SH-SY5Y (cell line): ENCODE measurements around the gene SORD.

Source experiments
- GATA2 ChIP-seq: IDR thresholded peaks from 2 replicates; pipeline ENCODE4 v1.6.1; 2011; ENCODE audit warnings: mild to moderate bottlenecking, low read depth, low read length
- GATA3 ChIP-seq: IDR thresholded peaks from 2 replicates; pipeline ENCODE4 v1.6.1; 2011; ENCODE audit warnings: low read depth, mild to moderate bottlenecking, low read length, moderate library complexity

The SORD gene

DNA sequence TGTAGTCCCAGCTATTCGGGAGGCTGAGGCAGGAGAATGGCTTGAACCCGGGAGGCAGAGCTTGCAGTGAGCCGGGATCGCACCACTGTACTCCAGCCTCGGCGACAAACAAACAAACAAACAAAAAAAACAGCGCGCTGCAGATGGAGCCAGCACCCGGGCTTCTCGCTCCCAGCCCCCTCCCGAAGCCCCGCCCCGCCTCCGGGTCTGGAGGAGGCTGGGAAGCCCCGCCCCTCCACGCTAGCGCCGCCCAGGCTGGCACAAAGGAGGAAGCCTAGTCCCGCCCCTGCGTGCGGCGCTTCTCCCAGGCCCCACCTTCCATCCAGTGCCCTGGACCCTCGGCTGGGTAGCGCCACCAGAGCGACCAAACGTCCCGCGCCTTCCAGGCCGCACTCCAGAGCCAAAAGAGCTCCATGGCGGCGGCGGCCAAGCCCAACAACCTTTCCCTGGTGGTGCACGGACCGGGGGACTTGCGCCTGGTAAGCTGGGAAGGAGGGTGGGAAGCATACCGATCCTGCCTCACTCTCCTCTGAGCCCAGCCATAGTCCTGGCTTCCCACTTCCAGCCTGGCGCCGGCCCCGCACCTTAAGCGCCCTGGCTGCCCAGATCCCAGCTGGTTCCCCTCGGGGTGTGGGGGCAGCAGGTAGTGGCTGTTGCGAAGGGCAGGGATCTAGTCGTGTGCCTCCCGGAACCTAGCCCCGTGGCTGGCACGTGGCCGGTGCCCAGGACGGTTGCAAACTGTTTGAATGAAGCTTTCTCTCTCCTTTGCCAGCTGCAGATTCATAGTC lies at the start of gene SORD:
TSS of gene SORD (plus strand) at position 325 of the 788 bp plus-strand sequence. CDS start at position 414, 89 bp downstream.
- TF ChIP-seq GATA2, result no peak

- peak; percentile 49 for TF ChIP-seq GATA2
Observed at GRCh38 chr15:44979617-44980339, 43.2 kb upstream of the SORD start.

GRCh38 chr15:44999105-44999504 lies 23.9 kb upstream of the SORD start:
- TF ChIP-seq GATA3 (no peak), GATA2 (no peak)

- TF ChIP-seq GATA3, result no peak
- no peak for TF ChIP-seq GATA2
Observed at GRCh38 chr15:45009046-45009445, 13.9 kb upstream of the SORD start.

GRCh38 chr15:45021348-45021747 lies 1.6 kb upstream of the SORD start:
- TF ChIP-seq GATA2, result no peak

DNA sequence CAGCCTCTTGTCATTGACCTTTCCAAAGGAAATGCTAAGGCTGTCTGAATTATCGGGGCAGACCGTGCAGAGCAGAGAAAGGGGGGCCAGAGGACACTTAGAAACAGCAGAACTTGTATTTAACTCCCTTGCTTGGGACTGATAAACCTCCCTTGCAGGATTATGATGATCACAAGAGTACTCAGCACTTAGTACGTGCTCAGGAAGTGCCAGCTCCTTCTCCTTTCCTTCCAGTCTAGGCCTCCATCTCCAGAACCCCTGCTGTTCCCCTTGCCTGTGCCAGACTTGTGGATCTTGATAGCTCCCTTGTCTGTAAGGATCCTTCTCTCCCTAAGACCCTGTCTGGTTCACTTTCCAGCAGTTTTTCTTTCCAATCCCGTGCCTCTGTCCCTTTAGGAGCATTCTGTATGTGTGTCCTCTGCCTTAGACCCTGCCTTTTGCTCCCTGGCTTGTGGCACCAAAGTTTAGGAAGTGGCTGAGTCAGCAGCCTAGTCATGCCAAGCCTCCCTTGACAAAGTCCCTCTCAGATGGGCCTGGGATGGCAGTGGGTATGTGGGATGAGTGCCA lies 747 bp downstream of the SORD start:
- TF ChIP-seq GATA2 (no peak), GATA3 (no peak)

- no peak for TF ChIP-seq GATA3
- no peak for TF ChIP-seq GATA2
Observed at GRCh38 chr15:45026651-45027190, 3.7 kb downstream of the SORD start.

- TF ChIP-seq GATA3 (no peak), GATA2 (no peak)
Observed at GRCh38 chr15:45027220-45027619, 4.2 kb downstream of the SORD start.

GRCh38 chr15:45030743-45031142 lies 7.7 kb downstream of the SORD start:
- no peak for TF ChIP-seq GATA3
- TF ChIP-seq GATA2, result no peak

DNA sequence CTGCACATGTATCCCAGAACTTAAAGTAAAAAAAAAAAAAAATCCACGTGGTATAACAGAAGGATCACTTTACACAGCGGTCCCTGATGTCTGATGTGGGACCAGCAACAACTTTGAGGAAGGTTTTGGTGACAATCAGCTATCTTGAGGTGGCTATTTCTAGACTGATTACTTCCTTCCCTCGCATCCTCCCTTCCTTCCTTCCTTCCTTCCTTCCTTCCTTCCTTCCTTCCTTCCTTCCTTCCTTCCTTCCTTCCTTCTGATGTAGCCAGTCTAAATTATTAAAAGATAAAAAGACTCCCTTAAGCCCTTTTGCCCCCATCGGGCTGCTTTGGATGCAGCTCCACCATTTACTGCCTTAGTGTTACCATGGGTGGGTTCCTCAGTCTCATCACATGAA lies 14.9 kb downstream of the SORD start:
- TF ChIP-seq GATA3 (no peak), GATA2 (no peak)

- TF ChIP-seq GATA2, result no peak
- no peak for TF ChIP-seq GATA3
Observed at GRCh38 chr15:45048794-45049631, 26.0 kb downstream of the SORD start.

DNA sequence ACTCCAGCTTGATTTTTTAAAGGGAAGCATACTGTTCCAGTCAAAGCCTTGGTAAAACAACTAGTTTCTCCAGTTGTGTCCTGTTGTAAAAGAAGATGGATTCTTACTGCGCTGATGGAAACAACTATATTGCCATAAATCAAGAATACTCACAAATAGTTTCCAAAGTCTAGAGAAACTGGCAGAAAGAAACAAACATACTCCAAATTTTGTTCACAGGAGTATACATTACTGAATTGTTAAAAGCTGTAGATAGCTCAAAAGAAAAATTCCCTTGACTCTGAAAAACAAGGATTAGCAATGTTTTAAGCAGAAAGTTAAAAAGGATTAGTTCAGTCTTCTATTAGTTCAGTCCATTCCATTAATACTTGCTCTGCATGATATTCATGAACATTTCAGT lies 27.6 kb downstream of the SORD start:
- TF ChIP-seq GATA2 (no peak), GATA3 (no peak)

- TF ChIP-seq GATA2 (no peak), GATA3 (no peak)
Observed at GRCh38 chr15:45064386-45064785, 41.4 kb downstream of the SORD start.

GRCh38 chr15:45077391-45077790 lies 54.4 kb downstream of the SORD start:
- peak; percentile 38; the same call in 1 of the 2 replicates for TF ChIP-seq GATA2

- TF ChIP-seq GATA2 (no peak), GATA3 (no peak)
Observed at GRCh38 chr15:45083223-45083622, 60.2 kb downstream of the SORD start.

- no peak for TF ChIP-seq GATA2
- TF ChIP-seq GATA3, result no peak
Observed at GRCh38 chr15:45084163-45084562, 61.2 kb downstream of the SORD start.
